ENCODE results near the gene DDAH1.

The DDAH1 gene

GRCh38 chr1:85463731-85464496 lies 1.0 kb downstream of the DDAH1 start:
- peak overlapping the region; percentile 73 for H2AFZ ChIP-seq (ENCODE audit: low read length)
- no peaks in the 10 kb centered on the region for H3K9me2 ChIP-seq (replicated peaks; ENCODE audit: low read depth, low read length)
- no peaks in the 10 kb centered on the region for H3K9me3 ChIP-seq (ENCODE audit: insufficient read depth, low read depth, low read length)
- H3K79me2 ChIP-seq (ENCODE audit: insufficient read depth, low read length) = no peaks in the 10 kb centered on the region
- TF ChIP-seq, protein P1, sequence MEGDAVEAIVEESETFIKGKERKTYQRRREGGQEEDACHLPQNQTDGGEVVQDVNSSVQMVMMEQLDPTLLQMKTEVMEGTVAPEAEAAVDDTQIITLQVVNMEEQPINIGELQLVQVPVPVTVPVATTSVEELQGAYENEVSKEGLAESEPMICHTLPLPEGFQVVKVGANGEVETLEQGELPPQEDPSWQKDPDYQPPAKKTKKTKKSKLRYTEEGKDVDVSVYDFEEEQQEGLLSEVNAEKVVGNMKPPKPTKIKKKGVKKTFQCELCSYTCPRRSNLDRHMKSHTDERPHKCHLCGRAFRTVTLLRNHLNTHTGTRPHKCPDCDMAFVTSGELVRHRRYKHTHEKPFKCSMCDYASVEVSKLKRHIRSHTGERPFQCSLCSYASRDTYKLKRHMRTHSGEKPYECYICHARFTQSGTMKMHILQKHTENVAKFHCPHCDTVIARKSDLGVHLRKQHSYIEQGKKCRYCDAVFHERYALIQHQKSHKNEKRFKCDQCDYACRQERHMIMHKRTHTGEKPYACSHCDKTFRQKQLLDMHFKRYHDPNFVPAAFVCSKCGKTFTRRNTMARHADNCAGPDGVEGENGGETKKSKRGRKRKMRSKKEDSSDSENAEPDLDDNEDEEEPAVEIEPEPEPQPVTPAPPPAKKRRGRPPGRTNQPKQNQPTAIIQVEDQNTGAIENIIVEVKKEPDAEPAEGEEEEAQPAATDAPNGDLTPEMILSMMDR (conservative IDR thresholded peaks at IDR 0.05; ENCODE audit: low read length) = no peak
- TF ChIP-seq EZH2phosphoT487 (IDR thresholded peaks at IDR 0.05; ENCODE audit: borderline replicate concordance) = no peak
- peak overlapping the region; percentile 74 for H3K4me3 ChIP-seq (ENCODE audit: low read length, poor library complexity, severe bottlenecking)
- H3K4me1 ChIP-seq (ENCODE audit: insufficient read depth, low read length, poor library complexity, severe bottlenecking) = no peaks in the 10 kb centered on the region
- H3K36me3 ChIP-seq (ENCODE audit: insufficient read depth, low read length) = no peaks in the 10 kb centered on the region
- H3K4me2 ChIP-seq (ENCODE audit: low read depth, low read length, poor library complexity, severe bottlenecking) = peak overlapping the region; percentile 70
- H3F3A ChIP-seq (ENCODE audit: low read depth) = no peaks in the 10 kb centered on the region
- peak overlapping the region; percentile 58 for H3K9ac ChIP-seq (ENCODE audit: low read depth, low read length, poor library complexity, severe bottlenecking)
- no peaks in the 10 kb centered on the region for H3K27me3 ChIP-seq (ENCODE audit: insufficient read depth, low read length, poor library complexity, severe bottlenecking)
- H4K20me1 ChIP-seq (ENCODE audit: insufficient read depth, low read length, poor library complexity, severe bottlenecking) = no peaks in the 10 kb centered on the region

GRCh38 chr1:85462931-85463649 lies 1.9 kb downstream of the DDAH1 start:
- no peak overlapping the region for H2AFZ ChIP-seq (ENCODE audit: low read length)
- no peaks in the 10 kb centered on the region for H3K36me3 ChIP-seq (ENCODE audit: insufficient read depth, low read length)
- H3K9ac ChIP-seq (ENCODE audit: low read depth, low read length, poor library complexity, severe bottlenecking) = no peak overlapping the region
- H3F3A ChIP-seq (ENCODE audit: low read depth) = no peaks in the 10 kb centered on the region
- H3K9me3 ChIP-seq (ENCODE audit: insufficient read depth, low read depth, low read length) = no peaks in the 10 kb centered on the region
- H3K27me3 ChIP-seq (ENCODE audit: insufficient read depth, low read length, poor library complexity, severe bottlenecking) = no peaks in the 10 kb centered on the region
- H3K4me1 ChIP-seq (ENCODE audit: insufficient read depth, low read length, poor library complexity, severe bottlenecking) = no peaks in the 10 kb centered on the region
- H4K20me1 ChIP-seq (ENCODE audit: insufficient read depth, low read length, poor library complexity, severe bottlenecking) = no peaks in the 10 kb centered on the region
- peak overlapping the region; percentile 74 for H3K4me3 ChIP-seq (ENCODE audit: low read length, poor library complexity, severe bottlenecking)
- TF ChIP-seq, protein P1 (conservative IDR thresholded peaks at IDR 0.05; ENCODE audit: low read length) = no peak
- peak overlapping the region; percentile 70 for H3K4me2 ChIP-seq (ENCODE audit: low read depth, low read length, poor library complexity, severe bottlenecking)
- no peaks in the 10 kb centered on the region for H3K9me2 ChIP-seq (replicated peaks; ENCODE audit: low read depth, low read length)
- no peaks in the 10 kb centered on the region for H3K79me2 ChIP-seq (ENCODE audit: insufficient read depth, low read length)

DNA sequence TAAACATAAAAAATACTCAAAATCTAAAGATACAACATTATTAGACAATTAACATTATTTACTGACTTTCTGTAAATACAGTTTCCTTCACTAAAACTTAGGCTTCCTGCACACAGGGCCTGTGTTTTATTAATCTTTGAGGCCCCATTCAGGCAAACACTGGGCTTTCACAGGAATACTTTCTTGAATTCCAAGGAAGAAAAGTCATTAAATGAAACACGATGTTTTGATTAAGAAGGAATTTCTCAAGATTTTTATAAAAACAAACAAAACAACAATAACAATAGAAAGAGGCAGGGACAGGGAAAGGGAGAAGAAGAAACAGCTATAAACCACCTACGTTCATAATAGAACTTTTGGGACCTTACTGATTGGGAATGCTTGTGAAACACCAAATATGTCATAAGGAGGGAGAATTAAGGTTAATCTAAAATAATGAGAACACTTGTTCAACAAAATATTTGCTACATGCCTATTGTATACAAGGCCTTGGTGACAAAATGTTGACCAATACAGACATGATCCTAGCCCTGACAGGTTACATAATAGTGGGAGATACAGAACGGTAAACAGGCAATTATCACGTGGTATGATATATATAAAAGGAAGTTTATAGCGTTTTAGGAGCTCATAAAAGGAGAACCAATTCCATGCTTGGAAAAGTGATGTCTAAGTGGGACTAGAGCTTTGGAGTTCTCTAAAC lies 3.6 kb downstream of the DDAH1 start:
- Histone ChIP-seq H3K4me2 (ENCODE audit: low read depth, low read length, poor library complexity, severe bottlenecking) (no peak overlapping the region), H3K9ac (ENCODE audit: low read depth, low read length, poor library complexity, severe bottlenecking) (no peak overlapping the region), H2AFZ (ENCODE audit: low read length) (no peak overlapping the region), H3K79me2 (ENCODE audit: insufficient read depth, low read length) (no peaks in the 10 kb centered on the region), H3F3A (ENCODE audit: low read depth) (no peaks in the 10 kb centered on the region), H4K20me1 (ENCODE audit: insufficient read depth, low read length, poor library complexity, severe bottlenecking) (no peaks in the 10 kb centered on the region), H3K9me3 (ENCODE audit: insufficient read depth, low read depth, low read length) (no peaks in the 10 kb centered on the region), H3K9me2 (replicated peaks; ENCODE audit: low read depth, low read length) (no peaks in the 10 kb centered on the region), H3K4me3 (ENCODE audit: low read length, poor library complexity, severe bottlenecking) (no peak overlapping the region), H3K4me1 (ENCODE audit: insufficient read depth, low read length, poor library complexity, severe bottlenecking) (no peaks in the 10 kb centered on the region), H3K27me3 (ENCODE audit: insufficient read depth, low read length, poor library complexity, severe bottlenecking) (no peaks in the 10 kb centered on the region), H3K36me3 (ENCODE audit: insufficient read depth, low read length) (no peaks in the 10 kb centered on the region)
- TF ChIP-seq EZH2phosphoT487 (IDR thresholded peaks at IDR 0.05; ENCODE audit: borderline replicate concordance) = no peak
- TF ChIP-seq, protein P1 (conservative IDR thresholded peaks at IDR 0.05; ENCODE audit: low read length) = no peak
